Left hindlimb (tissue), 1 donor: Measurements from ENCODE around the gene EDDM13.
"Not testable (repeated sequence)": the region's sequence is repeated elsewhere in the genome, so short reads cannot be mapped to it uniquely, and the experiment has no call there.

Source experiments
- DNase-seq: peaks from one replicate; pipeline ENCODE4 v3.0.0-alpha.2; 2018

The EDDM13 gene

GRCh38 chr19:56295531-56296455 is 23.2 kb downstream of the EDDM13 start:
- DNase-seq, result no peak

- DNase-seq, result no peak
These were observed 24.5 kb downstream of the EDDM13 start for GRCh38 chr19:56297010-56297409.

- no peak for DNase-seq
These were observed 27.1 kb downstream of the EDDM13 start for GRCh38 chr19:56299688-56300087.

- DNase-seq, result no peak
These were observed 28.6 kb downstream of the EDDM13 start for GRCh38 chr19:56301155-56301554.

DNA sequence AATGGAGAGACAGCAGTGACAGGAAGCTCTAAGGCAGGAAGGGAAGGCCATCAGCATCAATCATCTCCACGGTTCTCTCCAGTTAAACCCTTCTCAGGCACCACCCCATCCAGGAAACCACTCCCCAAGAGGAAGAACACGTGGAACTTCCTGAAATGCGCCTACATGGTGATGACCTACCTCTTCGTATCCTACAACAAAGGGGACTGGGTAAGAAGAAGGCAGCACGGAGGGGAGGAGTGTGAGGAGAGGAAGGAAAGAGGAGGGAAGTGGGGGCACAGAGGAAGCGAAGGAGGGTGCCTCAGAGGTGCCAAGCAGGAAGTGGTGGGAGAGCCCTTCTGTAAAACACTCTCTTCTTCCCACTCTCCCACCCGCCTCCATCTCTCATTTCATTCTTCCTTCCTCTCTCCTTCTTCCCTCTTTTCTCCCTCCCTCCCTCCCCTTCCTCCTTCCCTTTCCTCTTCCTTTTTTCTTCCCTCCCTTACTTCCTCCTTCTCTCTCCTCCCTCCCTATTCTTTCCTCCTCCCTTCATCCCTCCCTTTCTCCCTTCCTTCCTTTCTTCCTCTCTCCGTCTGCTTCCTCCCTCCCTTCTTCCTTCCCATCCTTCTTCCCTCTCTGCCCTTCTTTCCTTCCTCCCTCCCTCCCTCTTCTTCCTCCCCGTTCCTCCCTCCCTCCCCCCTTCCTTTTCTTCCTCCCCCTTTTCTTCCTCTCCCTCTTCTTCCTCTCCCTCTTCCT is 29.5 kb downstream of the EDDM13 start:
- DNase-seq, result no peak

- no peak for DNase-seq
These were observed 31.7 kb downstream of the EDDM13 start for GRCh38 chr19:56304243-56304642.

GRCh38 chr19:56306016-56306415 is 33.5 kb downstream of the EDDM13 start:
- no peak for DNase-seq

DNA sequence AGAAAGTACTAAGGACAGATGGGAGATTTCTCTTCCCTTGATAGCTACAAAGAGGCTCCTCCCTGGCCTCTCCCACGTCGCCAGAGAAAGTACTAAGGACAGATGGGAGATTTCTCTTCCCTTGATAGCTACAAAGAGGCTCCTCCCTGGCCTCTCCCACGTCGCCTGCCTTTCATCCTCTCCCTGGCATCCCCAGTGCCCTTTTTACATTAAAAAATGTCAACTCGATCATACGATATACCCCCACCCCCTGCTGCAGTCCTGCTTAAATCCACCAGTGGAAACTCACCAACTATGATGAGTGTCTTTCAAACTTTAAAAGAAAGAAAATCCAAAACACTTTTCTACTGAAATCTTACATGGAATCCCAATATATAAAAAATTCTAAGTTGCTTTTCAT is 34.5 kb downstream of the EDDM13 start:
- DNase-seq, result not testable (repeated sequence)

DNA sequence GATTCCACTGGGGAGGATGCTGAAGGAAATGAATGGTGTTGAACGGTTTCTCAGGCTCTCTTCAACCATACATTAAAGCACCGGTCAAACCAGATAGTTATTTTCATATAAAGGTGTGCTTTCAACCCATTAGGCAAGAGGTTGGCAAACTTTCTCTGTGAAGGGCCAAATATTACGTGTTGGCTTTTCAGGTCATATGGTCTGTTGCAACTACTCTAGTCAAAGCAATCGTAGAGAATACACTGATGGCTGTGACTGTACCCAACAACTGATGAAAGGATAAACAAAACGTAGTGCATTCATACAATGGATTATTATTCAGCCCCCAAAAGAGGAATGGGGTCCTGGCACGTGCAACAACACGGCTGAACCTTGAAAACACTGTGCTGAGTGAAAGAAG is 36.2 kb downstream of the EDDM13 start:
- DNase-seq, result no peak

DNA sequence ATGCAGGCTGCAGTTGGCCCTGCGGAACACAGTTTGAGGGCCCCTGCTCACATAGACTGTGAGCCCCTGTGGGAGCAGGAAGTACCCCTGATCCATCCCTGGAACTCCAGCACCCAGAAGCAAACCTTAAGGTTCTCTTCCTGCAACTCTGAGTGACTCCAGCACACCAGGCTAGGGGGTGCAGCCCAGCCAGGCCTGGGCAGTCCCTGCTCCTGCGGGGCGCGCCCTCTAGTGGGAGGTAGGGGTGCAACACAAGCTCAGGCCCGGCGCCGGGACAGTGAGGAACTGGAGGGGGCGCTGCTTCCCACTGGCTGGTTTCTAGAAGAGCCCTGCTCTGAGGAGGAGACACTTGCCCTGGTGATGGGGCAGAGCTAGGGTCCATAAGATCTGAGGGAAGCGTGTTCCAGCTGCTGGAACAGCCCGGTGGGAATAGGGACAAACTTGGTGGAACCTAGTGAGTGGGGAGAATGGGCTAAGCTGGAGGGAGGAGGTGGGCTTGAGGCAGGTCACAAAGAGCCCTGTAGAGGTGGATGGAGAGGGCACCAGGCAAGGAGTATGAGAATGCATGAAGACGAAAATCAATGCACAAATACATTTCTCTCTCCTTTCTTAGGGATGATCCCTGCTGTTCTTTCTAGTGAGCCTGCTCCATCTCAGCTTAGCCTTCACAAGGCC is 37.1 kb downstream of the EDDM13 start:
- DNase-seq, result no peak

GRCh38 chr19:56310462-56310861 is 37.9 kb downstream of the EDDM13 start:
- no peak for DNase-seq

DNA sequence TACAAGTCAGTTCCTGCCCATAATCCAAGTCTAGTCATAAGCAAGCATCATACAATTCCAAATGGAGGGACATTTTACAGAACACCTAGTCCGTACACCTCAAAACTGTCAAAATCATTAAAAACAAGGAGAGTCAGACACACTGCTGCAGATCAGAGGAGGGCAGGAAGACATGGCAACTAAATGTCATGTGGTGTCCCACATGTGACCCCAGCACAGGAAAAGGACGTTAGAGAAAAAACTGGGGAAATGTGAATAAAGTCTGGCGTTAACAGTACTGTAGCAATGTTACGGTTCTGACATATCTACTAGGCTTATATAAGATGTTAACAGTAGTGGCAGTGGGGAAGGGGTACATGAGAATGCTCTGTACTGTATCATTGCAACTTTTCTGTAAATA is 39.8 kb downstream of the EDDM13 start:
- no peak for DNase-seq

- DNase-seq, result no peak
These were observed 40.5 kb downstream of the EDDM13 start for GRCh38 chr19:56312787-56313657.

GRCh38 chr19:56314018-56314380 is 41.5 kb downstream of the EDDM13 start:
- DNase-seq, result no peak

DNA sequence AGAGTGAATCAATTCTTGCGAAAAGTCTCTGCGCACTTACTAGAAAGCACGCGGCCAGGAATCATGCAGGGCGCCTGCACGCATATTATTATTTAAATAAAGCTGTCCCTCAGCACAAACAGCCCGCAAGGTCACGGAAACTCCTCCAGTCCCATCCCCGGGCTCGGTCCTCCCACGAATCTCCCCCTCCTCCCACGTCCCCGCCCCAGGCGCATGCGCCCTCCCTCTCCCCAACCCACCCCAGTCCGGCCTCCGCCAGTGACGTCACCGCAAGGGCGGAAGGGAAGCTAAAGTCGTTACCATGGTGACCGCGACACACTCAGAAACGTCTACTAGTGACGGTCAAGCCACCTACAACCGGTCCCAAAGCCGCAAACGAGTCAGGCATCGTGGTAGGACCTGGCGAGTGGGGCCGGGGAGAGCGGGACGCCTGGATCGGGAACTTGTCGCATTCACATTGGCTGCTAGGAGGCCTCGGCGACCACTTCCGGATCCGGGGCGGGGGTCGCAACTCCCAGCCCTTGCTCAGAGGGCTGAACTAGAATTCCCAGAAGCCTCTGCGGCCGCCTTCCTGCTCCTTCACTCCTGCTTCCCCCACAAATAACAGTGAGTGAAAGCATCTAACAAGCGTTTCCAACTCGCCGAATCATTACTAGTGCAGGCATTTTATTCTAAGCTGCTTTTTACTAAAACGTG is 42.0 kb downstream of the EDDM13 start, which contains the start of gene ZSCAN5A:
Gene ZSCAN5A, minus strand, starts transcription at position 459 of the 696 bp plus-strand sequence. CDS start 89,793 bp downstream, outside the sequence.
- peak; percentile 98 for DNase-seq

DNA sequence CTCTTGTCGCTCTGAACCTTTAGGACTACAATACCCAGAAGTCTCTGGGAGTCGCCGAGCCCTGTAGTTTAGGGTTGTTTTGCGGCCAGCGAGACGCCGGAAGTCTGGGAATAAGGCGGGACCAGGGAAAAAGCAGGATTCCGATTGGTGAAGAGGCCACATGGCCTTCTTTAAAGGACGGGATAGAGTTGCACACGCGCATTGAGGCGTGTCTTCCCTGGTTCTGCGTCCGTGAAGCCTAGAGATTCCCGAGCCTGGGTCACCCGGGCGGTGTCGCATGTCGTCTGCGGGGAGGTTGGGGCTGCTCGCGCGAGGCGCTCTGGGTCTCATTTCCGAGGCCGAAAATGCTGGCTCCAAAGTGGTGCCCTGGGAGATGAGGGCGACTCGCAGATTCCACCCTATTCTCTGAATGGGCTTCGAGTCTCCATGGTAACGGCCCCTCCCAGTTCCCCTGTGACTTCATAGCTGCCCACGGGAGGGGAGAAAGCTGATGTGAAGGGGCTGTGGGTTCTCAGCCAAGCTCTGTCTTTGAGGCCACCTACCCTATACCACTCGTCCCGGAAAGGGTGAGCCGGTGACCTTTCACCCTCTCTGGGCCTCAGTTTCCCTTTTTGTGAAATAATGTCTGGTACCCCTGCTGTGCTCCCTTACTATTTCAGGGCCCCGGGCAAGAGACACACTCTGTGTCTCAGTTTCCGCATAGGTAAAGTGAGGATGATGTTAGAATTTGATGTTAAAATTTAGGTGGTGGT is 42.7 kb downstream of the EDDM13 start:
- peak; percentile 97 for DNase-seq

GRCh38 chr19:56316728-56317127 is 44.2 kb downstream of the EDDM13 start:
- DNase-seq, result no peak

DNA sequence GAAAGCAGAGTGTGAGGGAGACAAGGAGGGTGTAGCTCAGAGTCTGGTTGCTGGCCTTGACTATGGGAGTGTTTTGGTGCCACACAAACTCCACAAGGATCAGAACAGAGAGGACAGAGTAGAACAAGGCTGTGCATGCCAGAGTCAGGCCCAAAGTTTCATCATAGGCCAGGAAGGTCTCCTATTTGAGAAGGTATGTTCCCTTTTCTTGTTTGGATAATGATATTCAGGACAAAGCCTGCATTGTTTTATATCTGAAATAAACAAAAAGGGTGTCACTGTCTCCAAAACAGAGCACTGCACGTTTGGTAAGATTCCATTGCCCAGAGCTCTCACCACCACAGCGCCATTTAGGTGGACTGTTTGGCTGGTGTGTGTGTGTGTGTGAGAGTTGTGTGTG is 45.2 kb downstream of the EDDM13 start:
- no peak for DNase-seq

- no peak for DNase-seq
These were observed 47.4 kb downstream of the EDDM13 start for GRCh38 chr19:56319991-56320390.

GRCh38 chr19:56321254-56321988 is 48.9 kb downstream of the EDDM13 start:
- DNase-seq, result no peak
